LNCAP (cell line): ENCODE measurements around the gene OTOG.

Experiments used
- CTCF ChIP-seq: fragments of 450-650 bp; IDR thresholded peaks from 2 replicates; pipeline ENCODE4 v1.5.1; 2017; ENCODE audit warnings: mild to moderate bottlenecking

OTOG gene

GRCh38 chr11:17519061-17519885 lies 27.8 kb upstream of the OTOG start:
- no peak for TF ChIP-seq CTCF

- TF ChIP-seq CTCF: no peak
Observed at GRCh38 chr11:17521106-17521900, 25.8 kb upstream of the OTOG start.

- TF ChIP-seq CTCF: no peak
Observed at GRCh38 chr11:17522655-17523054, 24.4 kb upstream of the OTOG start.

GRCh38 chr11:17524221-17524620 lies 22.8 kb upstream of the OTOG start:
- TF ChIP-seq CTCF: no peak

- TF ChIP-seq CTCF: no peak
Observed at GRCh38 chr11:17525570-17525969, 21.5 kb upstream of the OTOG start.

GRCh38 chr11:17526326-17526725 lies 20.7 kb upstream of the OTOG start:
- TF ChIP-seq CTCF: no peak

GRCh38 chr11:17526931-17527627 lies 20.0 kb upstream of the OTOG start:
- no peak for TF ChIP-seq CTCF
